Activated T-cell treated with anti-CD3 and anti-CD28 coated beads, Interleukin-2, amount 50 U/mL, for 4 hours (primary cell): ENCODE data around the gene ANKRD29. TPM values are rescaled to one million over a fixed set of nuclear protein-coding genes. Genes with fewer than 3 reads are reported as not detected.

ENCODE experiments used
- ATAC-seq, 2 donors: fragments of 200-7000 bp; cut with Tn5 transposase; one replicate each; pipeline ENCODE4 v1.10.0; 2021
- DNase-seq: peaks from one replicate; pipeline ENCODE4 v3.0.0-alpha.2; 2020
- H3K27me3 Mint-ChIP-seq: one replicate; pipeline ENCODE4 v1.8.0; 2021; ENCODE audit warnings: low read depth, mixed read lengths
- H3K36me3 Mint-ChIP-seq: one replicate; pipeline ENCODE4 v1.8.0; 2022; ENCODE audit warnings: mixed read lengths; ENCODE audit not compliant: insufficient read depth
- H3K4me1 Mint-ChIP-seq: one replicate; pipeline ENCODE4 v1.8.0; 2021; ENCODE audit warnings: low read depth, mixed read lengths
- H3K4me3 Mint-ChIP-seq: one replicate; pipeline ENCODE4 v1.8.0; 2021; ENCODE audit warnings: mild to moderate bottlenecking, moderate library complexity, mixed read lengths
- H3K9me3 Mint-ChIP-seq: one replicate; pipeline ENCODE4 v1.8.0; 2021; ENCODE audit warnings: mixed read lengths
- total RNA-seq, 3 donors: library from RNA; stranded (reverse); gene quantifications; one replicate each; pipeline ENCODE4 v1.2.1, GENCODE V29; 2021

Gene ANKRD29
- not detected for total RNA-seq

GRCh38 chr18:23662309-23663263 lies at the start of gene ANKRD29:
TSS of gene ANKRD29 (minus strand) at chr18:23662911. CDS start at chr18:23662730, 181 bp downstream.
- DNase-seq (peak; percentile 27), ATAC-seq (peak; percentile 76 to 83)
- H3K4me1 Mint-ChIP-seq: peaks cover 25% of the 10 kb centered on the region
- H3K9me3 Mint-ChIP-seq: no peaks in the 10 kb centered on the region
- peaks cover 24% of the 10 kb centered on the region for H3K27me3 Mint-ChIP-seq
- no peaks in the 10 kb centered on the region for H3K36me3 Mint-ChIP-seq
- H3K4me3 Mint-ChIP-seq: peak within 1 kb of the TSS; percentile 78

- peaks cover 4% of the 10 kb centered on the region for H3K9me3 Mint-ChIP-seq
- no peak for DNase-seq
These were observed 49.7 kb upstream of the ANKRD29 start for GRCh38 chr18:23712445-23712844.

GRCh38 chr18:23711426-23711825 lies 48.7 kb upstream of the ANKRD29 start:
- ATAC-seq (no peak), DNase-seq (no peak)
- H3K4me3 Mint-ChIP-seq: no peak overlapping the region
- H3K36me3 Mint-ChIP-seq: no peaks in the 10 kb centered on the region
- H3K9me3 Mint-ChIP-seq: peaks cover 8% of the 10 kb centered on the region
- no peaks in the 10 kb centered on the region for H3K27me3 Mint-ChIP-seq
- H3K4me1 Mint-ChIP-seq: peaks cover 15% of the 10 kb centered on the region

More at GRCh38 chr18:23712445-23712844, 49.7 kb upstream of the ANKRD29 start:
- peak; percentile 57 to 61 for ATAC-seq
- no peaks in the 10 kb centered on the region for H3K36me3 Mint-ChIP-seq
- no peak overlapping the region for H3K4me3 Mint-ChIP-seq
- no peaks in the 10 kb centered on the region for H3K27me3 Mint-ChIP-seq
- H3K4me1 Mint-ChIP-seq: peaks cover 15% of the 10 kb centered on the region

GRCh38 chr18:23710946-23711345 lies 48.2 kb upstream of the ANKRD29 start:
- peaks cover 15% of the 10 kb centered on the region for H3K4me1 Mint-ChIP-seq
- H3K4me3 Mint-ChIP-seq: no peak overlapping the region
- H3K27me3 Mint-ChIP-seq: no peaks in the 10 kb centered on the region
- no peaks in the 10 kb centered on the region for H3K36me3 Mint-ChIP-seq
- no peak for ATAC-seq
- DNase-seq: no peak
- H3K9me3 Mint-ChIP-seq: peaks cover 8% of the 10 kb centered on the region

- Mint-ChIP-seq H3K4me3 (no peak overlapping the region), H3K27me3 (no peaks in the 10 kb centered on the region), H3K4me1 (peaks cover 15% of the 10 kb centered on the region)
These were observed 47.4 kb upstream of the ANKRD29 start for GRCh38 chr18:23710068-23710527.

GRCh38 chr18:23706971-23707640 lies 44.4 kb upstream of the ANKRD29 start:
- peaks cover 1% of the 10 kb centered on the region for H3K4me1 Mint-ChIP-seq
- peaks cover 7% of the 10 kb centered on the region for H3K27me3 Mint-ChIP-seq
- no peak overlapping the region for H3K4me3 Mint-ChIP-seq
- H3K9me3 Mint-ChIP-seq: peaks cover 8% of the 10 kb centered on the region
- no peaks in the 10 kb centered on the region for H3K36me3 Mint-ChIP-seq
- DNase-seq: no peak
- no peak for ATAC-seq

More at GRCh38 chr18:23710068-23710527, 47.4 kb upstream of the ANKRD29 start:
- no peak for ATAC-seq
- peaks cover 8% of the 10 kb centered on the region for H3K9me3 Mint-ChIP-seq
- no peaks in the 10 kb centered on the region for H3K36me3 Mint-ChIP-seq
- DNase-seq: no peak

- H3K4me3 Mint-ChIP-seq: no peak overlapping the region
- H3K4me1 Mint-ChIP-seq: no peaks in the 10 kb centered on the region
- no peak for DNase-seq
- H3K27me3 Mint-ChIP-seq: peaks cover 19% of the 10 kb centered on the region
- ATAC-seq: no peak
- no peaks in the 10 kb centered on the region for H3K36me3 Mint-ChIP-seq
- peaks cover 8% of the 10 kb centered on the region for H3K9me3 Mint-ChIP-seq
These were observed 42.1 kb upstream of the ANKRD29 start for GRCh38 chr18:23704806-23705205.

- no peaks in the 10 kb centered on the region for H3K4me1 Mint-ChIP-seq
- H3K9me3 Mint-ChIP-seq: peaks cover 8% of the 10 kb centered on the region
- ATAC-seq (no peak), DNase-seq (no peak)
- no peak overlapping the region for H3K4me3 Mint-ChIP-seq
- peaks cover 19% of the 10 kb centered on the region for H3K27me3 Mint-ChIP-seq
- H3K36me3 Mint-ChIP-seq: no peaks in the 10 kb centered on the region
These were observed 41.3 kb upstream of the ANKRD29 start for GRCh38 chr18:23703987-23704384.

- H3K27me3 Mint-ChIP-seq: peaks cover 19% of the 10 kb centered on the region
- H3K9me3 Mint-ChIP-seq: peaks cover 8% of the 10 kb centered on the region
- H3K4me3 Mint-ChIP-seq: no peak overlapping the region
- H3K4me1 Mint-ChIP-seq: no peaks in the 10 kb centered on the region
- ATAC-seq: peak; percentile 60 to 61
- H3K36me3 Mint-ChIP-seq: no peaks in the 10 kb centered on the region
- DNase-seq: no peak
These were observed 40.6 kb upstream of the ANKRD29 start for GRCh38 chr18:23703057-23703986.

GRCh38 chr18:23702606-23703005 lies 39.9 kb upstream of the ANKRD29 start:
- ATAC-seq: no peak
- H3K36me3 Mint-ChIP-seq: no peaks in the 10 kb centered on the region
- H3K4me3 Mint-ChIP-seq: no peak overlapping the region
- DNase-seq: no peak
- H3K9me3 Mint-ChIP-seq: peaks cover 4% of the 10 kb centered on the region
- no peaks in the 10 kb centered on the region for H3K4me1 Mint-ChIP-seq
- H3K27me3 Mint-ChIP-seq: peaks cover 19% of the 10 kb centered on the region

- Mint-ChIP-seq H3K27me3 (peaks cover 19% of the 10 kb centered on the region), H3K4me1 (no peaks in the 10 kb centered on the region)
- no peak for DNase-seq
These were observed 38.9 kb upstream of the ANKRD29 start for GRCh38 chr18:23701544-23702064.

GRCh38 chr18:23701017-23701416 lies 38.3 kb upstream of the ANKRD29 start:
- no peaks in the 10 kb centered on the region for H3K9me3 Mint-ChIP-seq
- no peak overlapping the region for H3K4me3 Mint-ChIP-seq
- ATAC-seq (no peak), DNase-seq (no peak)
- no peaks in the 10 kb centered on the region for H3K4me1 Mint-ChIP-seq
- H3K36me3 Mint-ChIP-seq: no peaks in the 10 kb centered on the region
- peaks cover 19% of the 10 kb centered on the region for H3K27me3 Mint-ChIP-seq

More at GRCh38 chr18:23701544-23702064, 38.9 kb upstream of the ANKRD29 start:
- no peak for ATAC-seq
- H3K36me3 Mint-ChIP-seq: no peaks in the 10 kb centered on the region
- H3K4me3 Mint-ChIP-seq: no peak overlapping the region
- H3K9me3 Mint-ChIP-seq: no peaks in the 10 kb centered on the region

GRCh38 chr18:23694637-23695430 lies 32.1 kb upstream of the ANKRD29 start:
- no peak for DNase-seq
- Mint-ChIP-seq H3K27me3 (peaks cover 8% of the 10 kb centered on the region), H3K36me3 (no peaks in the 10 kb centered on the region), H3K9me3 (no peaks in the 10 kb centered on the region), H3K4me1 (peaks cover 4% of the 10 kb centered on the region), H3K4me3 (no peak overlapping the region)
- no peak for ATAC-seq
